Measurements from ENCODE around the gene CACNA1H.

CACNA1H gene

DNA sequence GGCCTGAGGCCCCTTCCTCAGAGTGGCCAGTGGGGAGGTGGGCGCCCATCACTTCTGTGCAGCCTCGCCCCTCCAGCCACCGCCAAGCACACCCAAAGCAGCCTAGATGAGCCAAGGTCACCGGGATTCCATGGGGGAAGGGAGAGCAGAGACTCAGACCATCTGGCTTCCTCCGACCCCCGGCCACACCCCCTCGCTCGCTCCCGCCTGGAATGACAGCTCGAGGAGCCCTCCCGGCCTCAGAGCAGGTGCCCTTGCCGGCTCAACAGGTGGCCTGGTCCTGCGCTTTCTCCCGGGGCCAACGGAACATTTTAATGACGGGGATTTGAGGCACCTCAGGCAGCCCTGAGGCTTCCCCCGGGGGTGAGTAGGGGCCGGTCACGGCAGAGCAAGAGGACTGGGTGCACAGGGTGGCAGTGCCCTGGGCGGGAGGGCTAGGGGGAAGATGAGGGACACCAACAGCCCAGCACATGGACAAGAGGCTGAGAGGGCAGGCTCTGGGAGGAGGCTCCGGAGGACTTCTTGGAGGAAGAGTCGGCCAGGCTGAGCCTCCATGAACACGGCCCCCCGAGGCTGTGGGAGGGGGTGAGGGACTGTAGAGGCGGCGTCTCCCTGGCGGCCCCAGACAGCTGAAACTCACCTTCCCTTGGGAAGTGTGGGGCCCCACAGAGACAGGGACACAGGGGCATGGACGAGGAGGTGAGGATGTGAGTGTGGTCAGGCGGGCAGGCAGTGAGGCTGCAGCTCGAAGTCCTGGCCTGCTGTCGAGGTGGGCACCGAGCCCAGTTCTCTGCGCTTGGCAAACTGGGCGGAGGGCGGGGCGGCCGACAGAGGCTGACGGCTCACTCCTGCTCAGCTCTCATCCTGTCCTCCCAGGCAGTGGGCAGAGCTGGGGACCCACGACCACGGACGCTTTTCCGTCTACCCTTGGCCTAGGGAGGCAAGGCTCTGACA, 44.3 kb upstream of the CACNA1H start:
- H3K27ac ChIP-seq = peak overlapping the region; percentile 77
- TF ChIP-seq CTCF (conservative IDR thresholded peaks at IDR 0.05) = no peak

GRCh38 chr16:1109648-1110047, 43.3 kb upstream of the CACNA1H start:
- peak overlapping the region; percentile 77 for H3K27ac ChIP-seq
- TF ChIP-seq CTCF (conservative IDR thresholded peaks at IDR 0.05) = no peak

- TF ChIP-seq CTCF (conservative IDR thresholded peaks at IDR 0.05) = no peak
- no peak overlapping the region for H3K27ac ChIP-seq
Measured at GRCh38 chr16:1112506-1113184, 40.3 kb upstream of the CACNA1H start.

- TF ChIP-seq CTCF (conservative IDR thresholded peaks at IDR 0.05) = no peak
- H3K27ac ChIP-seq = no peak overlapping the region
Measured at GRCh38 chr16:1113489-1113888, 39.4 kb upstream of the CACNA1H start.

DNA sequence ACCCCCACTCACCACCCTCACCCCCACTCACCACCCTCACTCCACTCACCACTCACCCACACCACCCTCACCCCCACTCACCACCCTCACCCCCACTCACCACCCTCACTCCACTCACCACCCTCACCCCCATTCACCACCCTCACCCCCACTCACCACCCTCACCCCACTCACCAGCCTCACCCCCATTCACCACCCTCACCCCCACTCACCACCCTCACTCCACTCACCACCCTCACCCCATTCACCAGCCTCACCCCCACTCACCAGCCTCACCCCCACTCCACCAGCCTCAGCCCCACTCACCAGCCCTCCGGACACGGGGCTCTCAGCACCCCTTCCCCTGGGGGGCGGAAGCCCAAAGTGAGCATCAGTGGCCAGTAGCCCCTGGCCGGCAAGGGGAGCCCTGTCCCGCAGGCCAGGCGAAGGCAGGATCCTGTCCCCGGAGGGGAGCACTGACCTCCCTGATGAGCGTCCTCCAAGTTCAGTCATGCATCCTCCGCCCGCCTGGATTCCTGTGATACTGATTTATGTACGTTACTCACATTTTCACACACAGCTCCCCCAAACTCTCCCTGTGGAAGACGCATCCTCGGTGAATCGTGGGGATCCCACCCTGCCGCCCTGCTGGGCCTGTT, 38.9 kb upstream of the CACNA1H start:
- no peak for TF ChIP-seq CTCF (conservative IDR thresholded peaks at IDR 0.05)
- no peak overlapping the region for H3K27ac ChIP-seq

DNA sequence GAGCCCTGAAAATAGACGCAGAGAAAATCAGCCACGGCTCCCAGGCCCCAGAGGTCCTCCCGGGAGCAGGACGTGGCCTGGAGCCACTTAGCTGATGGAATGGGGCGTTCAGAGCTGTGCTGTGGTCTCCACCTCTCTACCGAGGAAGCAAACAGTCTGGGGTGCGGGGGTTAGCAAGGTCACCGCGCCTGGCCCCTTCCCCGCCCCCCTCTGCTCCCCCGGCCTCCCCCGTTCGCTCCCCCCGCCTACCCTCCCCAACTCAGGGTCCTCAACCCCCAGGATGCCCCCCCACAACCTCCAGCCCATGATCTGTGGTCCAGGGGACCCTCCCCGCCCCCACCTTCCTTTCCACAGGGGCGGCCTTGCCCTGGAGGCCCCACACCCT, 36.2 kb upstream of the CACNA1H start:
- no peak overlapping the region for H3K27ac ChIP-seq
- TF ChIP-seq CTCF (conservative IDR thresholded peaks at IDR 0.05) = no peak
